HK-2 (cell line): ENCODE data around the gene ART5.

Source experiments
- DNase-seq: peaks from one replicate; pipeline ENCODE4 v3.0.0-alpha.2; 2018; ENCODE audit not compliant: unreplicated experiment

ART5 gene

GRCh38 chr11:3641701-3642070 lies at the start of gene ART5:
TSS of gene ART5 (minus strand) at chr11:3641992. CDS start at chr11:3641862, 130 bp downstream.
- DNase-seq: no peak

GRCh38 chr11:3686751-3687150 lies 45.0 kb upstream of the ART5 start:
- no peak for DNase-seq

GRCh38 chr11:3685923-3686322 lies 44.1 kb upstream of the ART5 start:
- no peak for DNase-seq

- no peak for DNase-seq
Observed at GRCh38 chr11:3684819-3685172, 43.0 kb upstream of the ART5 start.

GRCh38 chr11:3684129-3684818 lies 42.5 kb upstream of the ART5 start:
- DNase-seq: no peak

GRCh38 chr11:3683039-3683438 lies 41.2 kb upstream of the ART5 start:
- DNase-seq: no peak

GRCh38 chr11:3679077-3679476 lies 37.3 kb upstream of the ART5 start:
- no peak for DNase-seq

GRCh38 chr11:3675971-3676370 lies 34.2 kb upstream of the ART5 start:
- DNase-seq: no peak

- DNase-seq: peak; percentile 21
Observed at GRCh38 chr11:3674189-3674588, 32.4 kb upstream of the ART5 start.

GRCh38 chr11:3671334-3672254 lies 29.8 kb upstream of the ART5 start, which contains the start of gene CHRNA10:
TSS of gene CHRNA10 (minus strand) at chr11:3671384. CDS start at chr11:3671312, 72 bp downstream.
- DNase-seq: no peak

GRCh38 chr11:3669742-3670183 lies 28.0 kb upstream of the ART5 start:
- DNase-seq: no peak

- no peak for DNase-seq
Observed at GRCh38 chr11:3669128-3669527, 27.3 kb upstream of the ART5 start.

- DNase-seq: no peak
Observed at GRCh38 chr11:3667149-3668035, 25.6 kb upstream of the ART5 start.

GRCh38 chr11:3666023-3666530 lies 24.3 kb upstream of the ART5 start:
- no peak for DNase-seq

GRCh38 chr11:3665336-3666022 lies 23.7 kb upstream of the ART5 start:
- DNase-seq: no peak

GRCh38 chr11:3664032-3664630 lies 22.3 kb upstream of the ART5 start:
- no peak for DNase-seq

GRCh38 chr11:3662856-3663255 lies 21.1 kb upstream of the ART5 start:
- no peak for DNase-seq

- DNase-seq: no peak
Observed at GRCh38 chr11:3660960-3661359, 19.2 kb upstream of the ART5 start.

- no peak for DNase-seq
Observed at GRCh38 chr11:3659595-3660515, 18.1 kb upstream of the ART5 start.

- no peak for DNase-seq
Observed at GRCh38 chr11:3658252-3658651, 16.5 kb upstream of the ART5 start.
